ENCODE data around the gene BRCC3. TPM values are rescaled to one million over a fixed set of nuclear protein-coding genes. Genes with fewer than 3 reads are reported as not detected.

The BRCC3 gene
- total RNA-seq, result 10 to 100 TPM; 21.7 to 25.6 (median 23.1) TPM

DNA sequence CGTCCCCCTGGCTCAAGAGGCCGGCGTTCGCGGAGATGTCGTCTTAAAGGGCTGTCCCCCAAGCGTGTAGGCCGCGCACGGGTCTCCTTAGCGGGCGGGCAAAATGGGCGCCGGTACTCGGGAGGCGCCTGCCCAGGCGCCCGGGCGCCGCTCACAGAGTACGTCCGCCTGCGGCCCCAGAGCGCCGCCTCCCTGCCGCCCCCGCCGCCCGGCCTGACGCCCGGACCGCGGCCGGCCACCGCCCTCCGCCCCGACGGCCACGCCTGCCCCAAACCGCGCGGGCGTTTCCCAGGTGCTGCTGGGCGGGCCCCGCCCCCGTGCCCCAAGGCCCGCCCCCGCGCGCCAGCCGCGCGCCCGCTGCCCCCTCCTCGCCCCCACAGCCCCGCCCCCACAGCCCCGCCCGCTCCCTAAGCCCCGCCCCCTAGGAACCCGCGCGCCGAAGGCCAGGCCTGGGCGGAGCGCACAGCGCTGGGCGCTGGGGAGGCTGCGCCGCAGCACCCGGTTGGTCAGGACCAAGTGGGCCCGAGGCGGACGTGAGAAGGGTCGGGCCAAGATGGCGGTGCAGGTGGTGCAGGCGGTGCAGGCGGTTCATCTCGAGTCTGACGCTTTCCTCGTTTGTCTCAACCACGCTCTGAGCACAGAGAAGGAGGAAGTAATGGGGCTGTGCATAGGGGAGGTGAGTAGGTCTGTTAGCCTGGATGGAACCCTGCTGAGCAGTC, at the start of gene BRCC3, which contains the start of the genes CMC4 and MTCP1:
BRCC3 (plus strand) TSS at position 534 of the 719 bp plus-strand sequence; CDS start at position 554, 20 bp downstream.
CMC4 (minus strand) TSS at position 162 of the 719 bp plus-strand sequence. CDS start 7,113 bp downstream, outside the sequence.
MTCP1 (minus strand) TSS at position 162 of the 719 bp plus-strand sequence. CDS start 5,126 bp downstream, outside the sequence.
- peak within 1 kb of the TSS; percentile 92 for H3K4me3 Mint-ChIP-seq
- ATAC-seq, result peak; percentile 95 to 97
- no peaks in the 10 kb centered on the region for H3K9me3 Mint-ChIP-seq
- peaks cover 20% of the 10 kb centered on the region for H3K36me3 Mint-ChIP-seq (ENCODE audit: insufficient read depth)
- H3K4me1 Mint-ChIP-seq (ENCODE audit: low read depth), result peaks cover 50% of the 10 kb centered on the region
- peak; percentile 63 for DNase-seq
- H3K27me3 Mint-ChIP-seq (ENCODE audit: low read depth), result no peaks in the 10 kb centered on the region

- ATAC-seq, result no peak
- DNase-seq, result no peak
- H3K9me3 Mint-ChIP-seq, result no peaks in the 10 kb centered on the region
- no peaks in the 10 kb centered on the region for H3K27me3 Mint-ChIP-seq (ENCODE audit: low read depth)
- H3K36me3 Mint-ChIP-seq (ENCODE audit: insufficient read depth), result no peaks in the 10 kb centered on the region
- no peaks in the 10 kb centered on the region for H3K4me1 Mint-ChIP-seq (ENCODE audit: low read depth)
- no peak within 1 kb of the TSS for H3K4me3 Mint-ChIP-seq
Observed at GRCh38 chrX:155022585-155022984, 48.7 kb upstream of the BRCC3 start, which contains the start of gene F8. Gene F8 (minus strand): TSS chrX:155022723. CDS start chrX:155022552, 171 bp downstream.

GRCh38 chrX:155023907-155024833, 47.1 kb upstream of the BRCC3 start:
- Mint-ChIP-seq H3K27me3 (ENCODE audit: low read depth) (no peaks in the 10 kb centered on the region), H3K36me3 (ENCODE audit: insufficient read depth) (peaks cover 3% of the 10 kb centered on the region), H3K4me1 (ENCODE audit: low read depth) (peaks cover 9% of the 10 kb centered on the region), H3K4me3 (peak overlapping the region; percentile 9), H3K9me3 (no peaks in the 10 kb centered on the region)
- no peak for ATAC-seq
- no peak for DNase-seq

DNA sequence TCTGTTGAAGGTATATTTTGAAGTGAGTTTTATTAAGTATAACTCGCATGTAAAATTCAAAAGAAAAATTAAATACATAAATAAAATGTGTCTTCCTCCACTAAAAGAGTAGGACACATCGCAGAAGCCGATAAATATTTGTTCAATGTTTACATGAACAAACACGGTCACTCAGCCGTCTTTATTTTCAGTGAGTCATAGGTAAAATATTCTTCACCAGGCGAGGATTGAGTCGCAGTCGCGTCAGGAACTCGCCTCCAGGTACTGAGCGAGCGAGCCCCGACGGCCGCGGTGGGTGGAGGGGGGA, 44.9 kb upstream of the BRCC3 start:
- H3K9me3 Mint-ChIP-seq, result no peaks in the 10 kb centered on the region
- H3K27me3 Mint-ChIP-seq (ENCODE audit: low read depth), result no peaks in the 10 kb centered on the region
- peak overlapping the region; percentile 73 for H3K4me3 Mint-ChIP-seq
- DNase-seq (no peak), ATAC-seq (no peak)
- peaks cover 17% of the 10 kb centered on the region for H3K4me1 Mint-ChIP-seq (ENCODE audit: low read depth)
- peaks cover 5% of the 10 kb centered on the region for H3K36me3 Mint-ChIP-seq (ENCODE audit: insufficient read depth)

- H3K4me1 Mint-ChIP-seq (ENCODE audit: low read depth), result peaks cover 21% of the 10 kb centered on the region
- peak; percentile 91 for DNase-seq
- peak; percentile 90 to 94 for ATAC-seq
- no peaks in the 10 kb centered on the region for H3K27me3 Mint-ChIP-seq (ENCODE audit: low read depth)
- peak within 1 kb of the TSS; percentile 89 for H3K4me3 Mint-ChIP-seq
- H3K36me3 Mint-ChIP-seq (ENCODE audit: insufficient read depth), result peaks cover 5% of the 10 kb centered on the region
- H3K9me3 Mint-ChIP-seq, result no peaks in the 10 kb centered on the region
Observed at GRCh38 chrX:155026727-155027508, 44.4 kb upstream of the BRCC3 start, which contains the start of gene FUNDC2. Gene FUNDC2 (plus strand): TSS chrX:155026844. CDS start chrX:155026939, 95 bp downstream.

DNA sequence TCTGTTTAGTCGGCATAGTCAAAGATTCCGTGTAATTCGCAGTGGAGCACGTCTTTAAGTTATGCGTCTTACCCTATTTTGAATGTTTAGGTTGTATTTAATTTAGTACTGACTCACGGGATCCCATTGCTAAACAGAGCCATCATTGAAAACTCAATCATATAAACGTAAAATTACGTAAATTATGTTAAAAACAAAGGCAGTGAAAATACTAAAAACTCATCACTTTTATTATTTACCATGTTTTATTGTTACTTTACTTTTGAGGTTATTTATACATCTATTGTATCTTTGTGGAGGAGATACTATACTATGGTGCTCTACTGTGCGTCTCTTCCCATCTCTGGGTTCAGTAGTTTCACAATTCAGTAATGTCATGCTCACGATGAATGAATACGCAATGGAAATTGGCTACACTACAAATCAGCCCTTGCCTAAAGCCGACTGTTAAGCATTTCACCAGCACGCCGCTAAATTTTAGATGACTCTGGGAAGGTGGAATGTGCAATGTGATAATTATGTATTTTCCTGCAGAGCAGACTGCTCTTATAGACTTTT, 43.7 kb upstream of the BRCC3 start:
- H3K4me3 Mint-ChIP-seq, result peak overlapping the region; percentile 89

DNA sequence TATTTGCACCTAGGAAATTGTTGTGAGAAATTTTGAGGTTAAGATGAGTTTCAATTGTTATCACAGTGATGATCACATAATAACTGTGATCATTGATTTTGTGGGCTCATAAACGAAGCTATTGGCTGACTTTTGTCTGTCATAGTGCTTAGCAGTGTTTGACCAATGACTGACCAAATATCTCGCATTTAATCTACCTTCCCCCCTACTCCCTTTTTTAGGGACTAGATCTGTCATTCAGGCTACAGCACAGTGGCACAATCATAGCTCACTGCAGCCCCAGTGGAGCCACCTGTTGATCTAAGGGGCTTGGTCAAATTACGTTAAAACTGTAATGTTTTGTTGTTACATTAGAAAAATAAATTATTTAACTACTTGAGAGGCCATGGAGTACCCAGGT, 43.2 kb upstream of the BRCC3 start:
- Mint-ChIP-seq H3K4me1 (ENCODE audit: low read depth) (peaks cover 21% of the 10 kb centered on the region), H3K36me3 (ENCODE audit: insufficient read depth) (peaks cover 5% of the 10 kb centered on the region), H3K9me3 (no peaks in the 10 kb centered on the region), H3K27me3 (ENCODE audit: low read depth) (no peaks in the 10 kb centered on the region), H3K4me3 (peak overlapping the region; percentile 89)
- DNase-seq, result no peak
- no peak for ATAC-seq

More for the DNA sequence above, 43.7 kb upstream of the BRCC3 start:
- peaks cover 5% of the 10 kb centered on the region for H3K36me3 Mint-ChIP-seq (ENCODE audit: insufficient read depth)
- no peaks in the 10 kb centered on the region for H3K27me3 Mint-ChIP-seq (ENCODE audit: low read depth)
- no peaks in the 10 kb centered on the region for H3K9me3 Mint-ChIP-seq
- no peak for DNase-seq
- peak; percentile 2 to 20 for ATAC-seq
- H3K4me1 Mint-ChIP-seq (ENCODE audit: low read depth), result peaks cover 21% of the 10 kb centered on the region

DNA sequence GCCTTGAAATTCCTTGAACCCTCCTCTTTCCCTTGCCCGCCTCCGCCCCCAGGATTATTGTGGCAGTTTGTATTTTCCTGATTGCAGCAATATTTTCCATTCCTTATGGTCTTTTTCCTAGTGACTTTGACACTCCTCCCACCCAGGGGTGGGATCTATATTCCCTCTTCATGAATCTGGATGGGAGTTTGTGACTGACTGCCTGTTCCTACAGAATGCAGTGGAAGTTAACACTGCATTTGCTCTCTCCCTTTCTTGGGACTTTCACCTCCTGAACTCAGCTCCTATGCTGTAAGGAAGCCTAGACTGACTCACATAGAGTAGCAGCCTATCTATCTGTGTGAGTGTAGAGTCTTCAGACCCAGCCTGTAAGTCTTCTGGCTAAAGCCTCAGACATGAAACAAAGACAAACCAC, 42.4 kb upstream of the BRCC3 start:
- no peaks in the 10 kb centered on the region for H3K9me3 Mint-ChIP-seq
- DNase-seq, result no peak
- peaks cover 21% of the 10 kb centered on the region for H3K4me1 Mint-ChIP-seq (ENCODE audit: low read depth)
- ATAC-seq, result no peak
- H3K27me3 Mint-ChIP-seq (ENCODE audit: low read depth), result no peaks in the 10 kb centered on the region
- H3K4me3 Mint-ChIP-seq, result peak overlapping the region; percentile 89
- peaks cover 5% of the 10 kb centered on the region for H3K36me3 Mint-ChIP-seq (ENCODE audit: insufficient read depth)

DNA sequence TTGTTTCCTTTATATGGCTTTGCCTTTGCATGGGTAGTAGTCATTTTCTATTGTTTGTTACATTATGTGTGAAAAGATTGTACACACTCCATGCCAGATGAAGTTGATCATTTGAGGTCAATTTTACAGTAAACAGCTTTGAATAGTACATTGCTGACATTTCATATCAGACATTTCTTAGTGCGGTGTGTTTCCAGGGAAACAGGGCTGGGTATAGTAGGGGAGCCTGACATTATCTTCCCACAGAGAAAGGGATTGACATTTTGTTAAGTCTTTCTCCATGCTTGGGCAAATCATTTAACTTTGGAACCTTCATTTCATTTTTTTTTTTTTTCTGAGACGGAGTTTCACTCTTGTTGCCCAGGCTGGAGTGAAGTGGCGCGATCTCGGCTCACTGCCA, 39.7 kb upstream of the BRCC3 start:
- H3K9me3 Mint-ChIP-seq, result peaks cover 6% of the 10 kb centered on the region
- DNase-seq, result no peak
- peaks cover 21% of the 10 kb centered on the region for H3K4me1 Mint-ChIP-seq (ENCODE audit: low read depth)
- no peak overlapping the region for H3K4me3 Mint-ChIP-seq
- peaks cover 23% of the 10 kb centered on the region for H3K36me3 Mint-ChIP-seq (ENCODE audit: insufficient read depth)
- ATAC-seq, result no peak
- no peaks in the 10 kb centered on the region for H3K27me3 Mint-ChIP-seq (ENCODE audit: low read depth)

DNA sequence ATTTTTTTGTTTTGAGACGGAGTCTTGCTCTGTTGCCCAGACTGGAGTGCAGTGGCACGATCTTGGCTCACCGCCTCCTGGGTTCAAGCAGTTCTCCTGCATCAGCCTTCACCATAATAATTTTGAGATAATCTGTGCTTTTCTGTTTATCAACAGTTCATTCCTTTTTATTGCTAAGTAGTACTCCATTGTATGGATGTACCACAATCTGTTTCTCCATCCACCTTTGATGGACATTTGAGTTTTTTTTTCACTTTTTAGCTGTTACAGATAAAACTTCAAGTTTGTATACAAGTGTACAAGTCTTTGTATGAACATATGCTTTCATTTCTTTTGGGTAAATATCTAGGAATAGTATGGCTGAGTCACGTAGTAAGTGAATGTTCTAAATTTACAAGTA, 35.6 kb upstream of the BRCC3 start:
- no peaks in the 10 kb centered on the region for H3K27me3 Mint-ChIP-seq (ENCODE audit: low read depth)
- DNase-seq (no peak), ATAC-seq (no peak)
- peaks cover 6% of the 10 kb centered on the region for H3K9me3 Mint-ChIP-seq
- H3K4me3 Mint-ChIP-seq, result no peak overlapping the region
- peaks cover 34% of the 10 kb centered on the region for H3K36me3 Mint-ChIP-seq (ENCODE audit: insufficient read depth)
- peaks cover 29% of the 10 kb centered on the region for H3K4me1 Mint-ChIP-seq (ENCODE audit: low read depth)

DNA sequence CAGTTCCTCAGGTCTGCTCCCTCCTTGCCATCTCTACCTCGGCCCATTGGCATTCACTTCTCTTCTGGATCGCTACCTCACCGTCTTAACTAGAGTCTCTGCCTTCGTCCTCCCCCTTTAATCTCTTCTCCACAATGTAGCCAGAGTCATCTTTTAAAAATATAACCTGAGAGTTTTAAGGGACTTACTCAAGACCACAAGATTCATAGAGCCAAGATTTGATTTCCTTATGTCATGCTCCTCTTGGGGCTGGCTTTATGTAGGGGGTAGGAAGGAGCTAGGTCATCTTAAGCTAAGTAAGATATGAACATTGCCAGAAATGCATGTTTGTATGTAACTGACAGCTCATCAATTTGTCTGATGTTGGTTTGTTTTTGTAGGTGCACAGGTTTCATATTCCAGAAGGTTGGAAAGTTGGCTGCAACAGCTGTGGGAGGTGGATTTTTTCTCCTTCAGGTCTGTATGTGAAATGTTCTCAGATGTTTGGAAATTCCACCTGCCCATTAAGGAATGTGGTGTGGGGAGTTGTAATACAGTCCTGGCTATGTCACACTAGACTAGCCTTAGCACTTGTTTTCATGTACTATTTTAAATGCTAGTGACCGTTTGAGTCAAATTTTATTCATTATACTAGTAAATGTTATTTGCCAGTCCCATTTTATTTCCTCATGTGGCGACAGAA, 25.0 kb upstream of the BRCC3 start:
- Mint-ChIP-seq H3K27me3 (ENCODE audit: low read depth) (no peaks in the 10 kb centered on the region), H3K4me3 (no peak overlapping the region), H3K36me3 (ENCODE audit: insufficient read depth) (peaks cover 16% of the 10 kb centered on the region), H3K9me3 (no peaks in the 10 kb centered on the region), H3K4me1 (ENCODE audit: low read depth) (peaks cover 21% of the 10 kb centered on the region)
- no peak for DNase-seq
- no peak for ATAC-seq

- peaks cover 23% of the 10 kb centered on the region for H3K36me3 Mint-ChIP-seq (ENCODE audit: insufficient read depth)
- no peak overlapping the region for H3K4me3 Mint-ChIP-seq
- no peaks in the 10 kb centered on the region for H3K9me3 Mint-ChIP-seq
- peaks cover 24% of the 10 kb centered on the region for H3K4me1 Mint-ChIP-seq (ENCODE audit: low read depth)
- no peak for DNase-seq
- no peak for ATAC-seq
- H3K27me3 Mint-ChIP-seq (ENCODE audit: low read depth), result no peaks in the 10 kb centered on the region
Observed at GRCh38 chrX:155046811-155047528, 24.3 kb upstream of the BRCC3 start.
